ENCODE data around the gene STT3A. TPM values are rescaled to one million over a fixed set of nuclear protein-coding genes. Genes with fewer than 3 reads are reported as not detected.
"Not testable (repeated sequence)": the region's sequence is repeated elsewhere in the genome, so short reads cannot be mapped to it uniquely, and the experiment has no call there.

The STT3A gene
- polyA plus RNA-seq, 3 donors, result 27.4 to 75.3 (median 54.2) TPM

- Histone ChIP-seq H3K4me2 (replicated peaks; ENCODE audit: extremely low read depth, low read length, poor library complexity, severe bottlenecking) (no peak overlapping the region), H3K27me3 (ENCODE audit: control insufficient read depth in 2 of 2, insufficient read depth in 2 of 2, low read length in 2 of 2) (no peaks in the 10 kb centered on the region), H2AFZ (ENCODE audit: insufficient read depth, low read depth, low read length, poor library complexity, severe bottlenecking) (no peak overlapping the region), H3K4me1 (ENCODE audit: control insufficient read depth in 1 of 2, insufficient read depth in 2 of 2, low read length in 2 of 2) (peaks cover 17 to 18% of the 10 kb centered on the region in 2 donors), H3K4me3 (replicated peaks in 1 of 3; ENCODE audit: low read depth in 2 of 3, low read length in 3 of 3) (no peak overlapping the region), H3K9ac (ENCODE audit: insufficient read depth, low read length, poor library complexity, severe bottlenecking) (no peak overlapping the region), H3K79me2 (ENCODE audit: insufficient read depth, low read length) (peaks cover 21% of the 10 kb centered on the region), H3K27ac (ENCODE audit: low read depth in 1 of 2, low read length in 2 of 2) (no peak overlapping the region), H3K36me3 (replicated peaks in 1 of 2; ENCODE audit: control insufficient read depth in 1 of 2, insufficient read depth in 2 of 2, low read length in 2 of 2) (peaks cover 47 to 56% of the 10 kb centered on the region in 2 donors), H3K9me3 (replicated peaks in 1 of 2; ENCODE audit: control insufficient read depth in 1 of 2, insufficient read depth in 1 of 2, low read length in 2 of 2) (no peaks in the 10 kb centered on the region), H4K20me1 (ENCODE audit: insufficient read depth, low read length) (no peaks in the 10 kb centered on the region)
- intact Hi-C loops (cut with micrococcal nuclease), result no loop called here
- no peak overlapping the region for H3K4me3 Mint-ChIP-seq
- no CpG with 5 or more reads among the region's 5 CpGs for WGBS (ENCODE audit: insufficient coverage)
- H3K9me3 Mint-ChIP-seq, result no peaks in the 10 kb centered on the region
- H3K4me1 Mint-ChIP-seq, result peaks cover 19% of the 10 kb centered on the region
- DNase-seq, result no peak
- peaks cover 46 to 54% of the 10 kb centered on the region in 2 donors for H3K36me3 Mint-ChIP-seq
- no peaks in the 10 kb centered on the region for H3K27me3 Mint-ChIP-seq (ENCODE audit: low read depth in 3 of 3)
- H3K27ac Mint-ChIP-seq, result no peak overlapping the region
- no peak for TF ChIP-seq CTCF (IDR thresholded peaks at IDR 0.05)
Observed at GRCh38 chr11:125572916-125573315, 19.7 kb upstream of the STT3A start.

DNA sequence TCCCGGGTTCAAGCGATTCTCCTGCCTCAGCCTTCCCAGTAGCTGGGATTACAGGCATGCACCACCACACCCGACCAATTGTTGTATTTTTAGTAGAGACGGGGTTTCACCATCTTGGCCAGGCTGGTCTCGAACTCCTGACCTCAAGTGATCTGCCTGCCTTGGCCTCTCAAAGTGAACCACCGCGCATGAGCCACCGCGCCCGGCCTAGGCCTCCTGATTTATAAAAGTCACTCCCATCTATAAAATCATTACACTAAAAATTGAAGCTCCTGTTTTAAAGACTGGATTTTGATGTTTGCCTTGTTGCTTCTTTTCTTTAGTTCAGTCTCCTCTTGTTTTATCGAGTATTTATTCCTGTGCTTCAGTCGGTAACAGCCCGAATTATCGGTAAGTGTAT is 15.5 kb upstream of the STT3A start:
- H3K9me3 Mint-ChIP-seq; intact Hi-C loops (cut with micrococcal nuclease); H3K4me2 ChIP-seq (replicated peaks; ENCODE audit: extremely low read depth, low read length, poor library complexity, severe bottlenecking); H3K4me1 ChIP-seq (ENCODE audit: control insufficient read depth in 1 of 2, insufficient read depth in 2 of 2, low read length in 2 of 2); H3K4me1 Mint-ChIP-seq; H3K4me3 Mint-ChIP-seq; H3K27me3 Mint-ChIP-seq (ENCODE audit: low read depth in 3 of 3); H3K9me3 ChIP-seq (replicated peaks in 1 of 2; ENCODE audit: control insufficient read depth in 1 of 2, insufficient read depth in 1 of 2, low read length in 2 of 2); H2AFZ ChIP-seq (ENCODE audit: insufficient read depth, low read depth, low read length, poor library complexity, severe bottlenecking); H3K79me2 ChIP-seq (ENCODE audit: insufficient read depth, low read length); H3K9ac ChIP-seq (ENCODE audit: insufficient read depth, low read length, poor library complexity, severe bottlenecking); H4K20me1 ChIP-seq (ENCODE audit: insufficient read depth, low read length); H3K27ac ChIP-seq (ENCODE audit: low read depth in 1 of 2, low read length in 2 of 2); H3K27me3 ChIP-seq (ENCODE audit: control insufficient read depth in 2 of 2, insufficient read depth in 2 of 2, low read length in 2 of 2); DNase-seq; H3K4me3 ChIP-seq (replicated peaks in 1 of 3; ENCODE audit: low read depth in 2 of 3, low read length in 3 of 3): not testable (repeated sequence)
- H3K27ac Mint-ChIP-seq, result peak overlapping the region in 2 of 7 donors; percentile 10 to 55
- 100% methylated on average over 2 of the region's 14 CpGs for WGBS (ENCODE audit: insufficient coverage)
- H3K36me3 ChIP-seq (replicated peaks in 1 of 2; ENCODE audit: control insufficient read depth in 1 of 2, insufficient read depth in 2 of 2, low read length in 2 of 2), result peaks cover 82 to 97% of the 10 kb centered on the region in 2 donors
- H3K36me3 Mint-ChIP-seq, result peaks cover 71 to 94% of the 10 kb centered on the region in 2 donors
